ENCODE results near the gene ST6GALNAC1.

- TF ChIP-seq CTCF (IDR thresholded peaks at IDR 0.05; ENCODE audit: control extremely low read depth in 1 of 3, insufficient read depth in 1 of 3, low read depth in 1 of 3, low read length in 3 of 3): no peak
- TF ChIP-seq POLR2A (IDR thresholded peaks at IDR 0.05; ENCODE audit: control extremely low read depth in 1 of 2, low read depth in 2 of 2, low read length in 2 of 2): no peak
- no peak for TF ChIP-seq RFX5 (IDR thresholded peaks at IDR 0.05; ENCODE audit: borderline replicate concordance, low read depth, low read length)
- TF ChIP-seq EP300 (IDR thresholded peaks at IDR 0.05; ENCODE audit: borderline replicate concordance in 1 of 2, low read depth in 2 of 2, low read length in 2 of 2): no peak
These were observed 9.8 kb downstream of the ST6GALNAC1 start for GRCh38 chr17:76633628-76634328.
